Pancreas (tissue), 10 donors: ENCODE results near the gene GPC5. TPM values are rescaled to one million over a fixed set of nuclear protein-coding genes. Genes with fewer than 3 reads are reported as not detected.

Experiments used
- ATAC-seq, 4 donors: fragments of 200-7000 bp; cut with Tn5 transposase; one replicate each; pipeline versions ENCODE4 v1.8.0 to v1.9.1; 2020; ENCODE audit warnings: mild to moderate bottlenecking in 4 of 4, moderate library complexity in 4 of 4
- DNase-seq, 6 donors: peaks; one replicate each; pipeline ENCODE4 v3.0.0-alpha.2; 2020
- FAIRE-seq: peaks from 2 replicates; lab custom pipeline; 2012; peaks lifted over from hg19 to GRCh38; lab: Jason Lieb, UNC
- H3K27ac ChIP-seq, 4 donors: fragments of 200-600 bp; sonication (generic); 1 replicate in 3 of 4; 2 replicates in 1 of 4; pipeline versions ENCODE4 v1.5.0 to v1.8.0; 2020
- H3K27me3 ChIP-seq, 4 donors: fragments of 200-600 bp; one replicate each; pipeline ENCODE4 v1.8.0; 2021
- H3K36me3 ChIP-seq, 3 donors: fragments of 200-600 bp; sonication (generic) in 1 of 3; one replicate each; pipeline versions ENCODE4 v1.5.0 to v1.8.0; 2020 to 2021
- H3K4me1 ChIP-seq, 3 donors: fragments of 200-600 bp; one replicate each; pipeline ENCODE4 v1.8.0; 2021
- H3K4me3 ChIP-seq, 4 donors: fragments of 200-600 bp; sonication (generic) in 2 of 4; one replicate each; pipeline versions ENCODE4 v1.5.0 to v1.8.0; 2020 to 2021
- H3K9me3 ChIP-seq, 4 donors: fragments of 200-600 bp; one replicate each; pipeline ENCODE4 v1.8.0; 2021
- WGBS, 2 donors: extraction: QIAGEN DNeasy Blood & Tissue Kit; methylation state at CpG; one replicate each; pipeline ENCODE4 v1.1.7; 2013; 5-methylcytosine and 5-hydroxymethylcytosine counted together
- intact Hi-C, 3 donors: fragments of 100-400 bp; cut with DNase I; formaldehyde crosslinking; loops; one replicate each; pipeline versions ENCODE4 v1.11.1 to v1.14.2; 2022
- polyA plus RNA-seq, 2 donors: library from polyadenylated mRNA; stranded (reverse); fragments of 200-250 nt; gene quantifications; one replicate each; pipeline ENCODE4 v1.2.3, GENCODE V29; 2013
- total RNA-seq, 6 donors: library from RNA; stranded (reverse); fragmentation: NEBNext Ultra II Directional in 4 of 6; extraction: Animal tissue kit (Norgen Biotek cat#: 25700) in 4 of 6; gene quantifications; one replicate each; pipeline versions ENCODE4 v1.2.1 to v1.2.4, GENCODE V29; 2021 to 2023
- TF ChIP-seq, protein P1 (sequence below), 4 donors: fragments of 200-600 bp; sonication (generic) in 3 of 4; IDR thresholded peaks; one replicate each; pipeline versions ENCODE4 v1.5.0 to v1.8.0; 2021; ENCODE audit warnings: antibody characterized with exemption in 4 of 4
- donor health status: healthy with polysubstance abuse.
- donor health status: DM: no; HTN: no; CAD: no; lungs with moderate emphysema.
- donor health status: DM: no; HTN: no; CAD: no.
- donor health status: control.
- donor health status: control.
- donor health status: Bipolar disorder and iron deficiency.
- donor health status: DM: yes; HTN: yes; CAD: no.
- donor health status: DM: no; HTN: no; CAD: no.
- donor health status: DM: no; HTN: no; CAD: no.
- donor health status: DM: yes; HTN: yes; CAD: no.

The GPC5 gene
- total and polyA plus RNA-seq, 8 donors: 0.12 to 0.35 (median 0.35) TPM; not detected in 5

DNA sequence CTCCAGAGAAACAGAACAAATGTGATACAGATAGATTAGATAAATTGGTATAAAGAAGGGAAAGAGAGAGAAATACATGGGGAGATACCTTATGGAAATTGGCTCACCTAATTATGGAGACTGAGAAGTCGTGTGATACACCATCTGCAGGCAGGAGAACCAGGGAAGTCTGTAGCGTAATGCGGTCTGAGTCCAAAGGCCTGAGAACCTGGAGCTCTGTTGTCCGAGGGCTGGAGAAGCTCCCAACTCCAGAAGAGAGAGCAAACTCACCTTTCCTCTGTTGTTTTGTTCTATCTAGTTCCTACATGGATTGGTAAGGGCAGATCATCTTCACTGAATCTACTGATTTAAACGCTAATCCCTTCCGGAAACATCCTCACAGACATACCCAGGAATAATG is 1179.9 kb downstream of the GPC5 start:
- DNase-seq (no peak), FAIRE-seq (no peak), ATAC-seq (no peak)
- TF ChIP-seq, protein P1, sequence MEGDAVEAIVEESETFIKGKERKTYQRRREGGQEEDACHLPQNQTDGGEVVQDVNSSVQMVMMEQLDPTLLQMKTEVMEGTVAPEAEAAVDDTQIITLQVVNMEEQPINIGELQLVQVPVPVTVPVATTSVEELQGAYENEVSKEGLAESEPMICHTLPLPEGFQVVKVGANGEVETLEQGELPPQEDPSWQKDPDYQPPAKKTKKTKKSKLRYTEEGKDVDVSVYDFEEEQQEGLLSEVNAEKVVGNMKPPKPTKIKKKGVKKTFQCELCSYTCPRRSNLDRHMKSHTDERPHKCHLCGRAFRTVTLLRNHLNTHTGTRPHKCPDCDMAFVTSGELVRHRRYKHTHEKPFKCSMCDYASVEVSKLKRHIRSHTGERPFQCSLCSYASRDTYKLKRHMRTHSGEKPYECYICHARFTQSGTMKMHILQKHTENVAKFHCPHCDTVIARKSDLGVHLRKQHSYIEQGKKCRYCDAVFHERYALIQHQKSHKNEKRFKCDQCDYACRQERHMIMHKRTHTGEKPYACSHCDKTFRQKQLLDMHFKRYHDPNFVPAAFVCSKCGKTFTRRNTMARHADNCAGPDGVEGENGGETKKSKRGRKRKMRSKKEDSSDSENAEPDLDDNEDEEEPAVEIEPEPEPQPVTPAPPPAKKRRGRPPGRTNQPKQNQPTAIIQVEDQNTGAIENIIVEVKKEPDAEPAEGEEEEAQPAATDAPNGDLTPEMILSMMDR (IDR thresholded peaks at IDR 0.05): no peak
- H3K27me3 ChIP-seq: no peaks in the 10 kb centered on the region
- H3K27ac ChIP-seq: no peak overlapping the region
- no peaks in the 10 kb centered on the region for H3K4me1 ChIP-seq
- H3K4me3 ChIP-seq: no peak overlapping the region
- intact Hi-C loops: no loop called here
- no peaks in the 10 kb centered on the region for H3K9me3 ChIP-seq
- H3K36me3 ChIP-seq: no peaks in the 10 kb centered on the region
- 88 to 95% methylated on average over 6 of the region's 6 CpGs for WGBS, 2 donors

DNA sequence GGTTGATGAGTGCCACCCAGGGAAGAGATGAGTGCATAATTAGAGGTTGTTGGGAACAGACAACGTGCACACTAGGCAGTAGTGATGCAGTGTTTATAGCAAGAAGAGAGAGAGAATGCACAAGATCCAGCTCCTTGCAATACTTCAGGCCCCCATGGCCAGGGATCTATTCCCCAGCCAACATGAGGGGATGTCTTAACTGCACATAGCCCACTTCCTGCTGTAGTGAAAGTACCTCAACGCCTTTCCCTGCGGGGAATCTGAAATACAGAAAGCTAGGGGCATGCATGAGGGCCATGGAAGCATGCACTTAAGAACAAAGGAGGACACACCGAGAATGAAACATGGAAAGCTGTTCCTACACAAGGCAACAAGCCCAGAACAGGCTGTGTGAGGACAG is 1191.5 kb downstream of the GPC5 start:
- intact Hi-C loops: no loop called here
- no peaks in the 10 kb centered on the region for H3K9me3 ChIP-seq
- no peak overlapping the region for H3K27ac ChIP-seq
- no peaks in the 10 kb centered on the region for H3K27me3 ChIP-seq
- FAIRE-seq: no peak
- no peak overlapping the region for H3K4me3 ChIP-seq
- DNase-seq: no peak
- no peaks in the 10 kb centered on the region for H3K4me1 ChIP-seq
- WGBS, 2 donors: 75 to 82% methylated on average over 4 of the region's 4 CpGs
- H3K36me3 ChIP-seq: no peaks in the 10 kb centered on the region
- no peak for ATAC-seq
- TF ChIP-seq, protein P1 (IDR thresholded peaks at IDR 0.05): no peak

DNA sequence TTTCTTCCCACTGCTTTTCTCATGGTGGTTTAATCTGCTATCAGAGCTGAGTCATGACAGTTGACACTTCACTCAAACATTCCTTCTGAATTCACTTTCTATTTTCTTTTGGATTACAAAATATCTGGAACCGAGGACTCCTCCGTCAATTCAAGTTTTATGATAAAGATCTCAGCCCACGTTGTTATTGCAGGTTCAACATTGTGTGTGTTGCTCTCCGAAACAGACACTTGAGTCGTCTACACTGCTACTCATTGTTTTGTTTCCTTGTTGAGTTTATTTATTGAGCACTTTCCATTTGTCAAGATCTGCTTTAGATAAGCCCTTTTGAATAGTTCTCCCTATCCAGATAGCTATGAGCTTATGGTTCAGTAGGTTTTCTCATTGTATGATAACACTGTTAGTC is 1192.1 kb downstream of the GPC5 start:
- no peak for ATAC-seq
- intact Hi-C loops: no loop called here
- WGBS, 2 donors: 41 to 47% methylated on average over 5 of the region's 5 CpGs
- H3K27ac ChIP-seq: no peak overlapping the region
- H3K9me3 ChIP-seq: no peaks in the 10 kb centered on the region
- H3K4me3 ChIP-seq: no peak overlapping the region
- H3K4me1 ChIP-seq: no peaks in the 10 kb centered on the region
- no peak for DNase-seq
- no peaks in the 10 kb centered on the region for H3K36me3 ChIP-seq
- TF ChIP-seq, protein P1 (IDR thresholded peaks at IDR 0.05): no peak
- FAIRE-seq: no peak
- no peaks in the 10 kb centered on the region for H3K27me3 ChIP-seq

DNA sequence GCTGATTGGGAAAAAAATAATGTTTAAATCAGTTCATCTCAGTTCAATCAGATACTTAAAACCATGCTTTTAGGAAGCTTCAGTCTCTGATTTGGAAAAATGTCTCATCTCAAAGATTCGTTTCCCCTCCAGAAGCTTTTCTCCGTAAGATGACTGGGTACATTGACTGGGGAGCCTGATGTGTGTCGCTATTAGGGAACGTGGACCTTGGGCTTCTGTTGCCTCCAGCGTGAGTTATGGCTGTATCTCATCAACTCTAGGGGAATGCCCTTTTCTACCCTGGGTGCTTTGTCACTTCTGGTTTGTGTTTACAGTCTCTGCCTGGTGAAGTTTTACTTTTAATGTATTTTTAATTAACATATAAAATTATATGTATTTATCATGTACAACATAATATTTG is 1192.7 kb downstream of the GPC5 start:
- ATAC-seq: no peak
- H3K4me1 ChIP-seq: no peaks in the 10 kb centered on the region
- TF ChIP-seq, protein P1 (IDR thresholded peaks at IDR 0.05): no peak
- H3K36me3 ChIP-seq: no peaks in the 10 kb centered on the region
- no peak overlapping the region for H3K27ac ChIP-seq
- 60 to 67% methylated on average over 5 of the region's 5 CpGs for WGBS, 2 donors
- no peaks in the 10 kb centered on the region for H3K9me3 ChIP-seq
- FAIRE-seq: no peak
- no peak overlapping the region for H3K4me3 ChIP-seq
- DNase-seq: no peak
- no peaks in the 10 kb centered on the region for H3K27me3 ChIP-seq
- intact Hi-C loops: no loop called here

DNA sequence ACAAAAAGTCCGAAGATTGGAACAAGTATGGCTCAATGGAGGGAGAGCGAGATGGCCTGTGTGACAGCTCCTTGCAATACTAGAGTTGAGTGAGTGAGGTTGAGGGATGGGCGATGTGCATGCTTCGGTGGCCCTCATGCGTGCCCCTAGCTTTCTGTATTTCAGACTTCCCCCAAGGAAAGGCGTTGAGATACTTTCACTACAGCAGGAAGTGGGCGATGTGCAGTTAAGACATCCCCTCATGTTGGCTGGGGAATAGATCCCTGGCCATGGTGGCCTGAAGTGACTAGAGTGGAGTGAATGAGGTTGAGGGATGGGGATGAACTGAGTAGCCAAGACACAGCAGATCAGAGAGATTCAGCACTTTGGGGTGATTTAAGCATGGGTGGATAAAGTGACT is 1194.3 kb downstream of the GPC5 start:
- Histone ChIP-seq H3K4me1 (no peaks in the 10 kb centered on the region), H3K4me3 (no peak overlapping the region), H3K27me3 (no peaks in the 10 kb centered on the region), H3K27ac (no peak overlapping the region), H3K9me3 (no peaks in the 10 kb centered on the region), H3K36me3 (no peaks in the 10 kb centered on the region)
- ATAC-seq (no peak), FAIRE-seq (no peak), DNase-seq (no peak)
- 72 to 84% methylated on average over 7 of the region's 7 CpGs for WGBS, 2 donors
- intact Hi-C loops: no loop called here
- TF ChIP-seq, protein P1 (IDR thresholded peaks at IDR 0.05): no peak
